Hippocampal formation (tissue), 2 donors: ENCODE results near the gene SRGAP3.
A peak's percentile ranks its signal among the peaks of the same experiment; 100 is the strongest.

Experiments used
- DNase-seq, 2 donors: peaks; one replicate each; lab custom pipeline; 2025; lab: John Stamatoyannopoulos, UW

Gene SRGAP3

DNA sequence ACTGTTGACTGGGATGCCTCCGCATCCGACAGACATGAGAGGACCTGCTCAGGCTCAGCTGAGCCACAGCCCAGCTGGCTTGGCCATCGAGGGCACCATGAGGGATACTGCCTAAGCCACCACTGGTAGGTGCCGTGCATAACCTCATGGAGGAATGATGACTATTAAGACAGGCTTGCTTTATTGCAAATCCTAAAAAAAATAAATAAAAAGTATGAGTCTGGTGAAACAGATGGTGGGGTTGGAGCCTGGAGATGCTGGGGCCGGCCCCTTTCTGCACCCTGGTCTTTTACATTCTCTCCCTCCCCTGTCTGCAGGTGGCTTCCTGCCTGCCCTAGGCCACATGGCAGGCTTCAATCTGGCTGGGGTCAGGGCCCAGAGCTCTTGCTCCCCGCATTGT, 262.2 kb downstream of the SRGAP3 start:
- no peak for DNase-seq

GRCh38 chr3:8986741-8987140, 262.7 kb downstream of the SRGAP3 start:
- no peak for DNase-seq

- DNase-seq: no peak
Observed at GRCh38 chr3:8985876-8986275, 263.6 kb downstream of the SRGAP3 start.

GRCh38 chr3:8985411-8985831, 264.0 kb downstream of the SRGAP3 start:
- DNase-seq: no peak

DNA sequence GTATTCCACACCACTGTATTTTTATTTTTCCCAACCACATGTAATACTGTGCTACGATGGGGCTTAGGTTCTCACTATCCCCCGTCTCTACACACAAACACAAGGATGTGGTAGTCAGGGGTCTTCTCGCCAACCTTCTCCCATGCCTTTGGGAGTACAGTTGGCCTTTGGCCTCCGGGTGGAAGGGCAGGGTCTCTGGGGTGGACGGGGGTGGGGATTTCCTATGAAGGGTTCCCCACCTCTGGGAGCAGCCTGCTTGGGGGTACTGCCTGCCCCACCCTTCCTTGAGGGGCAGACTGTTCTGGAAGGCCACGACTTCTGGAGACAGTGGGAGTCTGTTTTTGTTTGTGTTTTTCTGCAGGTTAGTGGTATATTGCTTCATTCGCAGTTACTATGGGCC, 264.9 kb downstream of the SRGAP3 start:
- DNase-seq: no peak

- no peak for DNase-seq
Observed at GRCh38 chr3:8984081-8984480, 265.4 kb downstream of the SRGAP3 start.

GRCh38 chr3:8983591-8983990, 265.9 kb downstream of the SRGAP3 start:
- no peak for DNase-seq

- no peak for DNase-seq
Observed at GRCh38 chr3:8983026-8983425, 266.4 kb downstream of the SRGAP3 start.

DNA sequence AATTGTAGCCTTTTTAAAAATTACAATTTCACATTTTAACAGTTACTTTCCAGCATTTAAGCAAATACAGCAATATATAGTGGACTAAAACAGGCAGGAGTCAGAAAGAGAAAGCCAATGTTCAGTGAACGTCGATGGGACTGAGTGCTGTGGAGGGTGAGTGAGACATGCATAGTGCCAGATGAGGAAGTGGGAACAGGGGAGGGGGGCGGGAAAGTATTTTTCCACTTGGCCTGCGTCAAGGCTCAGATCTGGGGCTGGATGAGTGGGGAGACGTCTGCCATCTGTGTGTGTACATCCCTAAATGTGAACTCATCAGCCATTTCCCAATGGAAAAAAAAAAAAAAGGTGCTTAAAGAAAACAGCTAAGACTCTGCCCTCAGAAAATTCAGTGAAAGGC, 266.9 kb downstream of the SRGAP3 start:
- peak in 1 of 2 donors; percentile 10 for DNase-seq

DNA sequence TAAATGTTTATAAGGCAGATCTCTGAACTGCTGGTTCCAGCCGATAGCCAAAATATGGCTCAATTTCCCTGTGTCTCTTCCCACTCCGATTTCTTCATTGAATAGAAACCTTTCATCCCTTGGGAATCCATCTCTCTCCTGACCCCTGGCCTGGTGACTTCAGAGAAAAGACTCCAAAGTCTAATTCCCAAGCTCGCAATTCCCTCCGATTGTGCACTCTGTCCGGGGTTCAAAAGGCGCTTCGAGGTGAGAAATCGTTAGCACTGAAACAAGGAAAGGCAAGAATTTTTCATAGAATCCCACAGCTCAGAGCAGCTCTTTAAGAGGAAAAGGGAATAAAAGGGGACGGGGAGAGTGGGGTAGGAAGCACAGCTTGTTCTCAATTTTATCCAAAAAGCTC, 267.7 kb downstream of the SRGAP3 start:
- DNase-seq: no peak

DNA sequence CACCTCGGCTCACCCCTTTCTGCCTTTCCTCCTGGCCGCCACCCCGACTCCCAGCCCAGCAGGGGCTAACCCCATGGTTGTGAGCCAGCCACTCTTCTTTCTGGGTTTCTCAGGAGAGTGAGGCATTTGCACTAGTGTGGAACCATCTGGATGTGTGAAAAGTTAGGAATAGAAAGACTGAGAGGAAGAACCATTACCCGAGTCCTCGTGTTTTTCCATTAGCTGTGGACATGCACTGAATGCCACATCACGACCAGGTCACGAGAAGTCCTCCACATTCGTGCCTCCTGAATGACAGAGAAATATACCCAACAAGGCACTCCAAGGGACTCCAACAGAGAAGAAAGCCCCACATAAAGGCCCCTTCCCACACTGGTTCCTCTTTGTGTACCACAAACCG, 268.1 kb downstream of the SRGAP3 start:
- no peak for DNase-seq

DNA sequence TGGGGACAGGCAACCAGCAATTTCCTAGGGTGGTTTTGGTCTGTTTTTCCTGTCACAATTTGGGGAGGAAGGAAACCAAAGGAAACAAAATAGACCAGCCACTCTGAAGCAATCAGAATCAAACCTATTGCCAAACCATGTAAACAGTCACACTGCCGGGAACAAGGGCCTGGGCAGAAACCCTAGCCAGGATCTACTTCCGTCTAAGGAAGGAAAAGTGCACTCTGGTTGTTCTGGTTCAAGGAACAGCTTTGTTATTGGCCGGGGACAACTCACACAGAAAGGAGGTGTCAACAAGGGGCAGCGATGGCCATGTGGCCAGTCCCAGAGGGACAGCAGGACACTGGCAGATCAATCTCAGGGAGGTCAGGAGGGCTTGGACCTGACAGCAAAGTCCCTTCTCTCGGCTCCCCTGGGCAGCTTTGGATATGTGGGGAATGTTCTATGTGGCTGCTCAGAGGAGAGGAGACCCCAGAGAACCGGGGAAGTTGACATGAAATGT, 268.6 kb downstream of the SRGAP3 start:
- DNase-seq: no peak

GRCh38 chr3:8979262-8979661, 270.2 kb downstream of the SRGAP3 start:
- no peak for DNase-seq

DNA sequence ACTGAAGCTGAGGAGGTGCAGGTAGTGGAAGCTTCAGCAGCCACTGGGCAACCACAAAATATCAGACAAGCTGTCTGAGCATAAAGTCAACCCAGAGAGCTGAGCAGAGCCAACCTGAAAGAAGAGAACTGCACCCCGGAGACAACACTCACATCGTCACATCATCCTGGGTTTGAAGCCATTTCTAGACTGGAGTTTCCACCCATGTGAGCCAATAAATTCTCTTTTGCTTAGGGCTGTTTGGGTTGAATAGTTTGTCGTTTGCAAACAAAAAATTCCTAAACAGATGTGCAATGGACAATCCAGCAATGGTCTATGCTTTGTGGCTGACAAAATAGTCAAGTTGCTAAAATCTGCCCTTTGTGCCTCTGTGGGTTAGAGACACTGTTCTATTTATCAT, 270.9 kb downstream of the SRGAP3 start:
- DNase-seq: no peak

- no peak for DNase-seq
Observed at GRCh38 chr3:8976540-8977182, 272.8 kb downstream of the SRGAP3 start.

GRCh38 chr3:8975081-8976020, 274.1 kb downstream of the SRGAP3 start:
- no peak for DNase-seq

DNA sequence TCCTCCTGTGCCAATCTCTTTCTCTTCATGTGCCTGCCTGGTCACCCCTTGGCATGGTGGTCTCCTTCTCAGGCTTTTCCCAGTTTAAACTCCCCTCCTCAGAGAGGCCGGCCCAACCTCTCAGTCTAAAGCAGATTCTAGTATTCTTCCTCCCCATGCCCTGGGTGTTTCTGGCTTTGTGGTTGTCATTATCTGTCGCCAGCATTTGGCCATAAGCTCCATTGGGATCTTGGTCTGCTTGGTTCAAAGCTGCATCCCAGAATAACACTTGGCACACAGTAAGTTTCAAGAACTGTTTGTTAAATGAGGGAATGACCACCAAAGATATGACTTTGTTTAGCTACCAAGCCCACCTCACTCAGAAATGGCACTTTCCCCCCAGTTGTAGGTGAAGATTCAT, 275.0 kb downstream of the SRGAP3 start:
- no peak for DNase-seq

GRCh38 chr3:8972639-8973038, 276.8 kb downstream of the SRGAP3 start:
- no peak for DNase-seq

- DNase-seq: peak; percentile 53 to 70
Observed at GRCh38 chr3:8970971-8971589, 278.4 kb downstream of the SRGAP3 start.

- no peak for DNase-seq
Observed at GRCh38 chr3:8969241-8969640, 280.2 kb downstream of the SRGAP3 start.

DNA sequence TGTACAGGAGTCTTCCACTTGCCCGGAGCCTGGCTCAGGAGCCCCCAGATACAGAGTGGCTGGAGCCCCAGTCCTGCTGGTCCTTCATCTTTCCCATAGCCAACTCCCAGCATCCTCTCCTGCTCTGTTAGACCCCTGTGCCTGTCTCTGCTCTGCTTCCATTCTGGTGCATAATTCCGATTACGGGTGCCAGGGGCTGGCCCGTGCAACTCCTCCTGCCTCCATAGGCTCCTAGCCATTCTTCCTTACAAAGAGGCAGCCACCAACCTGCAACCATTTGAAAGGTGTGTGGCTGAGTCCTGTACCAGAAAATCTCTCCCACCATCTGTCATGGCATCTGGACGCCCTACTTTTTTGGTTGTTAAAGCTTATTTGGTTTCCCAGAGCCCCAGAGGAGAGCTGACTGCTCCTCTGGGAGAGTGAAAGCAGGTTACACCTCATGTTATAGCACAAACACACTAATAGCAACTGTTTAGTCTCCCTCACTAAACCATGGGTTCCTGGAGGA, 281.0 kb downstream of the SRGAP3 start:
- no peak for DNase-seq

- no peak for DNase-seq
Observed at GRCh38 chr3:8967553-8967952, 281.9 kb downstream of the SRGAP3 start.
